ENCODE data around the gene ADGRE2.
"Not testable (repeated sequence)": the region's sequence is repeated elsewhere in the genome, so short reads cannot be mapped to it uniquely, and the experiment has no call there.

GRCh38 chr19:14773722-14774121 lies 4.6 kb downstream of the ADGRE2 start:
- TF ChIP-seq CTCF (IDR thresholded peaks at IDR 0.05; ENCODE audit: insufficient read depth, low read length, poor library complexity, severe bottlenecking); EZH2phosphoT487 (conservative IDR thresholded peaks at IDR 0.05; ENCODE audit: low read length): not testable (repeated sequence)
